B cell (primary cell): ENCODE data around the gene HOXC9. TPM values are rescaled to one million over a fixed set of nuclear protein-coding genes. Genes with fewer than 3 reads are reported as not detected.

Experiments used
- ATAC-seq: fragments of 200-7000 bp; cut with Tn5 transposase; one replicate; pipeline ENCODE4 v1.10.0; 2021; ENCODE audit warnings: low read depth, mild to moderate bottlenecking, moderate number of reproducible peaks, moderate library complexity
- CTCF ChIA-PET: fragments of 350-600 bp; sonication (Branson Sonifier 250); formaldehyde crosslinking; loops from one replicate; lab custom pipeline; 2021; ENCODE audit warnings: antibody characterized with exemption, inconsistent platforms; lab: Charles Lee
- POLR2A ChIA-PET: fragments of 350-600 bp; sonication (Branson Sonifier 250); formaldehyde crosslinking; loops from one replicate; lab custom pipeline; 2021; ENCODE audit warnings: antibody characterized with exemption; lab: Charles Lee
- DNase-seq: peaks from one replicate; pipeline ENCODE4 v3.0.0; 2013
- H2AFZ ChIP-seq: 2 replicates; pipeline ENCODE4 v1.6.1; 2012; ENCODE audit warnings: mild to moderate bottlenecking, low read depth, low read length; ENCODE audit not compliant: insufficient read depth, poor library complexity, severe bottlenecking
- H3K27ac ChIP-seq, 2 donors: 1 replicate in 1 of 2; 2 replicates in 1 of 2; pipeline ENCODE4 v1.5.1; 2012 to 2013; ENCODE audit warnings: low read length in 2 of 2, mild to moderate bottlenecking in 2 of 2, moderate library complexity in 1 of 2
- H3K27me3 ChIP-seq, 4 experiments: fragments of 200-600 bp in 1 of 4; sonication (generic) in 1 of 4; replicated peaks in 1 of 4; 1 replicate in 2 of 4; 2 replicates in 2 of 4; pipeline versions ENCODE4 v1.6.1 to v1.7.0; 2013 to 2016; ENCODE audit warnings: low read length in 3 of 4, mild to moderate bottlenecking in 2 of 4, mixed read lengths in 1 of 4, moderate library complexity in 1 of 4; ENCODE audit not compliant: insufficient read depth in 4 of 4, control insufficient read depth in 3 of 4; ENCODE audit errors: control extremely low read depth in 1 of 4
- H3K36me3 ChIP-seq, 2 experiments: replicated peaks in 1 of 2; 1 replicate in 1 of 2; 2 replicates in 1 of 2; pipeline versions ENCODE4 v1.6.1 to v1.7.1; 2013; ENCODE audit warnings: low read length in 1 of 2; ENCODE audit not compliant: insufficient read depth in 2 of 2, control insufficient read depth in 1 of 2; ENCODE audit errors: control extremely low read depth in 1 of 2, extremely low read depth in 1 of 2
- H3K4me1 ChIP-seq, 2 donors: fragments of 200-600 bp in 1 of 2; sonication (generic) in 1 of 2; 1 replicate in 1 of 2; 2 replicates in 1 of 2; pipeline versions ENCODE4 v1.5.1 to v1.6.1; 2013 to 2017; ENCODE audit warnings: low read length in 2 of 2; ENCODE audit not compliant: control insufficient read depth in 2 of 2, insufficient read depth in 2 of 2
- H3K4me2 ChIP-seq: replicated peaks from 2 replicates; pipeline ENCODE3; 2012; ENCODE audit warnings: mild to moderate bottlenecking, low read depth, low read length; ENCODE audit not compliant: poor library complexity, severe bottlenecking
- H3K4me3 ChIP-seq, 5 experiments: fragments of 200-600 bp in 1 of 5; sonication (generic) in 1 of 5; 1 replicate in 3 of 5; 2 replicates in 2 of 5; pipeline versions ENCODE4 v1.5.1 to v1.7.0; 2011 to 2016; ENCODE audit warnings: low read length in 4 of 5, mild to moderate bottlenecking in 4 of 5, low read depth in 2 of 5, control low read depth in 1 of 5, moderate library complexity in 1 of 5; ENCODE audit not compliant: insufficient read depth in 1 of 5; ENCODE audit errors: control extremely low read depth in 1 of 5, extremely low read depth in 1 of 5
- H3K79me2 ChIP-seq: fragments of 200-600 bp; sonication (generic); one replicate; pipeline ENCODE4 v1.6.0; 2016; ENCODE audit warnings: low read length; ENCODE audit not compliant: control insufficient read depth, insufficient read depth
- H3K9ac ChIP-seq: fragments of 200-600 bp; sonication (generic); 2 replicates; pipeline ENCODE4 v1.6.1; 2017; ENCODE audit warnings: mild to moderate bottlenecking, low read length, moderate library complexity
- H3K9me3 ChIP-seq, 3 donors: one replicate each; pipeline versions ENCODE4 v1.6.1 to v1.7.1; 2013; ENCODE audit warnings: low read length in 2 of 3; ENCODE audit not compliant: control insufficient read depth in 2 of 3, insufficient read depth in 1 of 3; ENCODE audit errors: control extremely low read depth in 1 of 3
- H4K20me1 ChIP-seq: 2 replicates; pipeline ENCODE4 v1.6.0; 2012; ENCODE audit warnings: mild to moderate bottlenecking, low read length; ENCODE audit not compliant: insufficient read depth, control insufficient read depth, poor library complexity, severe bottlenecking
- H3K27ac Mint-ChIP-seq: one replicate; pipeline ENCODE4 v1.8.0; 2021; ENCODE audit warnings: mixed read lengths
- H3K27me3 Mint-ChIP-seq: one replicate; pipeline ENCODE4 v1.8.0; 2021; ENCODE audit warnings: mixed read lengths
- H3K4me1 Mint-ChIP-seq: one replicate; pipeline ENCODE4 v1.8.0; 2021; ENCODE audit warnings: mixed read lengths
- H3K4me3 Mint-ChIP-seq: one replicate; pipeline ENCODE4 v1.8.0; 2021; ENCODE audit warnings: mixed read lengths
- H3K9me3 Mint-ChIP-seq: one replicate; pipeline ENCODE4 v1.8.0; 2022; ENCODE audit warnings: mixed read lengths; ENCODE audit not compliant: insufficient read depth
- EZH2 ChIP-seq: IDR thresholded peaks from 2 replicates; pipeline ENCODE4 v1.6.1; 2012; ENCODE audit warnings: borderline replicate concordance, low read depth, mild to moderate bottlenecking, moderate library complexity, low read length; ENCODE audit not compliant: insufficient read depth, poor library complexity, severe bottlenecking
- WGBS: methylation state at CpG from one replicate; pipeline ENCODE4 v1.1.5; 2013; ENCODE audit warnings: missing lambda C conversion rate; ENCODE audit not compliant: insufficient coverage; 5-methylcytosine and 5-hydroxymethylcytosine counted together
- intact Hi-C: fragments of 100-400 bp; cut with micrococcal nuclease; formaldehyde crosslinking; loops from one replicate; pipeline ENCODE4 v1.10.0; 2022
- polyA plus RNA-seq: library from polyadenylated mRNA; depleted of rRNA; stranded (reverse); fragments of >200 nt; gene quantifications from 2 replicates; pipeline ENCODE4 v1.2.3, GENCODE V29; 2012
- total RNA-seq, 2 donors: library from RNA; stranded (reverse); fragments of 120-200 nt in 1 of 2; gene quantifications; 1 replicate in 1 of 2; 2 replicates in 1 of 2; pipeline versions ENCODE4 v1.2.3 to v1.2.4, GENCODE V29; 2013 to 2022
- TF ChIP-seq, protein P1 (sequence below): fragments of 200-600 bp; IDR thresholded peaks from one replicate; pipeline ENCODE4 v1.8.0; 2022; ENCODE audit warnings: antibody characterized with exemption, mild to moderate bottlenecking

Gene HOXC9
- total and polyA plus RNA-seq, 2 donors (not counting 1 experiment from before 2014, with no cell fraction given), result not detected

DNA sequence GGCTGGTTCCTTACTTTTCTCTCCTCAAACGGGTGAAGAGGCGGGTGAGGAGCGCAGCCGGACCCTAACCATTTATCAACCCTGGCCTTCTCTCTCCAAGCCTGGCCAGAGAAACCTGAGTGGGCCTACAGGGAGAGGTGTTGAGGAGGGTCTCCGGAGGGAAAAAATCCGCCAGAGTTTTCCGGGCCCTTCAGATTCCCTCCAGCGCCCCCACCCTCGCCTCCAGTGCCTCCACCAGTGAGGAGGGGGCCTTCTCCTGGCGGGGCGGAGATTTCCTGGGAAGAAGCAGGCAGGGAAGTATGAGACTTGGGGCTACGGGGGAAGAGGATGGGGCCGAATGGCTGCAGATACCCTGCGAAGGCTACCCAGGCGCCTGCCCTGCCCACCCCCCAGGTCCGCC lies 31.5 kb downstream of the HOXC9 start:
- DNase-seq (no peak), ATAC-seq (no peak)
- Mint-ChIP-seq H3K4me1 (peaks cover 34% of the 10 kb centered on the region), H3K27ac (no peak overlapping the region), H3K27me3 (peaks cover 77% of the 10 kb centered on the region), H3K4me3 (no peak overlapping the region), H3K9me3 (no peaks in the 10 kb centered on the region)
- 52% methylated on average over 8 of the region's 16 CpGs for WGBS
- Histone ChIP-seq H3K27me3 (peaks cover 0 to 98% (median 72%) of the 10 kb centered on the region in 4 experiments), H2AFZ (no peak overlapping the region), H3K79me2 (no peaks in the 10 kb centered on the region), H3K4me3 (no peak overlapping the region), H3K9me3 (peaks cover 0 to 55% (median 6%) of the 10 kb centered on the region in 3 donors), H3K4me2 (no peak overlapping the region), H3K36me3 (no peaks in the 10 kb centered on the region), H3K27ac (no peak overlapping the region), H3K4me1 (peaks cover 28 to 55% of the 10 kb centered on the region in 2 donors), H3K9ac (no peak overlapping the region), H4K20me1 (no peaks in the 10 kb centered on the region)
- intact Hi-C loops, result loop anchor here (5.0 kb wide), 2 partner anchors 34 to 64 kb away; no protein-coding TSS in a partner anchor
- TF ChIP-seq, protein P1, sequence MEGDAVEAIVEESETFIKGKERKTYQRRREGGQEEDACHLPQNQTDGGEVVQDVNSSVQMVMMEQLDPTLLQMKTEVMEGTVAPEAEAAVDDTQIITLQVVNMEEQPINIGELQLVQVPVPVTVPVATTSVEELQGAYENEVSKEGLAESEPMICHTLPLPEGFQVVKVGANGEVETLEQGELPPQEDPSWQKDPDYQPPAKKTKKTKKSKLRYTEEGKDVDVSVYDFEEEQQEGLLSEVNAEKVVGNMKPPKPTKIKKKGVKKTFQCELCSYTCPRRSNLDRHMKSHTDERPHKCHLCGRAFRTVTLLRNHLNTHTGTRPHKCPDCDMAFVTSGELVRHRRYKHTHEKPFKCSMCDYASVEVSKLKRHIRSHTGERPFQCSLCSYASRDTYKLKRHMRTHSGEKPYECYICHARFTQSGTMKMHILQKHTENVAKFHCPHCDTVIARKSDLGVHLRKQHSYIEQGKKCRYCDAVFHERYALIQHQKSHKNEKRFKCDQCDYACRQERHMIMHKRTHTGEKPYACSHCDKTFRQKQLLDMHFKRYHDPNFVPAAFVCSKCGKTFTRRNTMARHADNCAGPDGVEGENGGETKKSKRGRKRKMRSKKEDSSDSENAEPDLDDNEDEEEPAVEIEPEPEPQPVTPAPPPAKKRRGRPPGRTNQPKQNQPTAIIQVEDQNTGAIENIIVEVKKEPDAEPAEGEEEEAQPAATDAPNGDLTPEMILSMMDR, result no peak
- no peak for TF ChIP-seq EZH2
- CTCF ChIA-PET, result interaction anchor here (0.9 to 6.4 kb wide), 20 partner anchors 8 to 187 kb away, joined by 3 to 151 read pairs (median 10); partner anchors contain the start of genes HOXC4, HOXC8, HOXC9 and SMUG1
- POLR2A ChIA-PET, result interaction anchor here (0.6 kb wide), 2 partner anchors 23 to 25 kb away, joined by 3 to 6 read pairs; partner anchors contain the start of gene HOXC8

DNA sequence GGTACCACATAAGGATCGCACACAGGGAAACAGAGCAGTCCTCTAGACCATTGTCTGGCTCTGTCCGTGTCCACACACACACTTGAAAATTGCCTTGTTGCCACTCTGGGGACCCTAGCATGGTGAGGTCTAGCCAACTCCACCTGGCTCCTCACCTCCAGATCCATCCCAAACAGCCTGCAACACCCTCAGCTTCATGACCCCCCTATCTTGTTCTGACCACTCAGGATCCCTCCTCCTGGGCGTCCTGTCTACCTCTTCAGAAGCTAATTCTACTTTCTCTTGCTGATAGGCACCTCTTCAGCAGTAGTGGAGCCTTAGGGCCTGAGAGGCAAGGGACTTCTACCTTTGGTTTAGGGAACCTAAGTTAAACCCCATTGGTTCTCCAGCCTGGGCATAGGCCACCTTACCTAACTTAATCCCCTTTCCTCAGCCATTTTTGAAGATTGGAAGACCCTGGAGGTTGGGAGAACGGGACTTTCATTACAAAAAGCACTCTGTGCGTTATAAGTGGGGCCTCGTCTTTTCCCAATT lies 32.2 kb downstream of the HOXC9 start:
- no peak overlapping the region for H3K9ac ChIP-seq
- H3K4me3 ChIP-seq, result no peak overlapping the region
- Mint-ChIP-seq H3K4me3 (peak overlapping the region; percentile 32), H3K9me3 (no peaks in the 10 kb centered on the region), H3K4me1 (peaks cover 29% of the 10 kb centered on the region), H3K27ac (peak overlapping the region; percentile 17), H3K27me3 (peaks cover 73% of the 10 kb centered on the region)
- ChIA-PET CTCF (interaction anchor here (0.7 to 6.4 kb wide), 39 partner anchors 8 to 253 kb away, joined by 3 to 151 read pairs (median 6); partner anchors contain the start of genes HOXC4, HOXC8, HOXC9 and SMUG1), POLR2A (interaction anchor here (0.6 to 1.3 kb wide), 6 partner anchors 21 to 160 kb away, joined by 3 to 6 read pairs (median 4); partner anchors contain the start of gene HOXC8)
- TF ChIP-seq, protein P1, result no peak
- no peak for TF ChIP-seq EZH2
- H2AFZ ChIP-seq, result no peak overlapping the region
- H3K36me3 ChIP-seq, result no peaks in the 10 kb centered on the region
- DNase-seq (no peak), ATAC-seq (no peak)
- H3K27ac ChIP-seq, result no peak overlapping the region
- H3K27me3 ChIP-seq, result peaks cover 0 to 98% (median 73%) of the 10 kb centered on the region in 4 experiments
- no peak overlapping the region for H3K4me2 ChIP-seq
- 30% methylated on average over 5 of the region's 6 CpGs for WGBS
- intact Hi-C loops, result loop anchor here (1.0 to 5.0 kb wide), 5 partner anchors 35 to 176 kb away; no protein-coding TSS in a partner anchor
- no peaks in the 10 kb centered on the region for H3K79me2 ChIP-seq
- H3K4me1 ChIP-seq, result peaks cover 28 to 52% of the 10 kb centered on the region in 2 donors
- H4K20me1 ChIP-seq, result no peaks in the 10 kb centered on the region
- H3K9me3 ChIP-seq, result peaks cover 0 to 58% (median 6%) of the 10 kb centered on the region in 3 donors
